GM19455 (cell line): ENCODE measurements around the gene ZNF555.
"Not testable (repeated sequence)": the region's sequence is repeated elsewhere in the genome, so short reads cannot be mapped to it uniquely, and the experiment has no call there.

Experiments used
- ATAC-seq: cut with Tn5 transposase; IDR thresholded peaks from one replicate; pipeline ENCODE4 v1.9.1; 2021; ENCODE audit not compliant: unreplicated experiment

The ZNF555 gene

GRCh38 chr19:2806736-2807378, 34.4 kb upstream of the ZNF555 start:
- ATAC-seq = no peak

- no peak for ATAC-seq
Measured at GRCh38 chr19:2807379-2808128, 33.7 kb upstream of the ZNF555 start.

- ATAC-seq = no peak
Measured at GRCh38 chr19:2808129-2808941, 32.9 kb upstream of the ZNF555 start.

GRCh38 chr19:2809387-2810140, 31.7 kb upstream of the ZNF555 start:
- no peak for ATAC-seq

GRCh38 chr19:2810141-2811091, 30.9 kb upstream of the ZNF555 start:
- ATAC-seq = no peak

GRCh38 chr19:2811221-2811722, 30.0 kb upstream of the ZNF555 start:
- no peak for ATAC-seq

- ATAC-seq = no peak
Measured at GRCh38 chr19:2811735-2812413, 29.4 kb upstream of the ZNF555 start.

GRCh38 chr19:2812414-2813234, 28.7 kb upstream of the ZNF555 start:
- ATAC-seq = no peak

GRCh38 chr19:2813235-2814160, 27.8 kb upstream of the ZNF555 start:
- no peak for ATAC-seq

- ATAC-seq = no peak
Measured at GRCh38 chr19:2814426-2814825, 26.8 kb upstream of the ZNF555 start.

- no peak for ATAC-seq
Measured at GRCh38 chr19:2815191-2815614, 26.1 kb upstream of the ZNF555 start.

- ATAC-seq = no peak
Measured at GRCh38 chr19:2815923-2816322, 25.4 kb upstream of the ZNF555 start.

- ATAC-seq = no peak
Measured at GRCh38 chr19:2816641-2817040, 24.6 kb upstream of the ZNF555 start.

- not testable (repeated sequence) for ATAC-seq
Measured at GRCh38 chr19:2817237-2817829, 23.9 kb upstream of the ZNF555 start.

GRCh38 chr19:2819540-2820111, 21.6 kb upstream of the ZNF555 start, which contains the start of gene ZNF554:
ZNF554 (plus strand) TSS chr19:2819868; CDS start chr19:2820072, 204 bp downstream.
- peak; percentile 81 for ATAC-seq

- no peak for ATAC-seq
Measured at GRCh38 chr19:2820112-2820702, 21.1 kb upstream of the ZNF555 start.
